SK-N-DZ (cell line): ENCODE measurements around the gene TCTN2. TPM values are rescaled to one million over a fixed set of nuclear protein-coding genes. Genes with fewer than 3 reads are reported as not detected.

Source experiments
- DNase-seq: peaks from one replicate; pipeline ENCODE4 v3.0.0-alpha.2; 2015; ENCODE audit warnings: low spot score
- polyA plus RNA-seq, 2 experiments: library from polyadenylated mRNA; depleted of rRNA; stranded (reverse); fragments of >200 nt; gene quantifications; 2 replicates each; pipeline ENCODE4 v1.2.3, GENCODE V29; 2014

Gene TCTN2
- polyA plus RNA-seq (2014; cell fraction: cytosol; rRNA removed), result 12.7 and 13.1 TPM in 2 replicates
- polyA plus RNA-seq (2014; cell fraction: nucleus; rRNA removed), result 9.9 and 10.6 TPM in 2 replicates

- DNase-seq, result peak; percentile 90
Measured at GRCh38 chr12:123670882-123671728, at the start of gene TCTN2. Gene TCTN2 (plus strand): TSS chr12:123671113. CDS start chr12:123671241, 128 bp downstream.

GRCh38 chr12:123621619-123622530, 49.0 kb upstream of the TCTN2 start:
- no peak for DNase-seq

GRCh38 chr12:123633379-123634141, 37.4 kb upstream of the TCTN2 start, which contains the start of the genes EIF2B1 and GTF2H3:
Gene EIF2B1 (minus strand): TSS chr12:123633686. CDS start chr12:123633557, 129 bp downstream.
Gene GTF2H3 (plus strand): TSS chr12:123633829. CDS start chr12:123633860, 31 bp downstream.
- peak; percentile 99 for DNase-seq

DNA sequence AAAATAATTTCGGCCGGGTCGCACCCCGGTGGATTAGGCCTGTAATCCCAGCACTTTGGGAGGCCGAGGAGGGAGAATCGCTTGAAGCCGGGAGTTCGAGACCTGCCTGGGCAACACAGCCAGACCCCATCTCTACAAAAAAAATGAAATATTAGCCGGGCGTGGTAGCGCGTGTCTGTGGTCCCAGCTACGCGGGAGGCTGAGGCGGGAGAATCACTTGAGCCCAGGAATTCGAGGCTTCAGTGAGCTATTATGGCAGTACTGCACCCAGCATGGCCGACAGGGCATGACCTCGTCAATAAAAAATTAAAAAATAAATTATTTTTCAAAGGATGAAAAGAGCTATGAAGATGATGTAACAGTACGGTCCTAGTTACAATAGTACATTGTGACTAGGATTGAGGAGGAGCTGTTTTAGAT, 36.8 kb upstream of the TCTN2 start:
- no peak for DNase-seq

DNA sequence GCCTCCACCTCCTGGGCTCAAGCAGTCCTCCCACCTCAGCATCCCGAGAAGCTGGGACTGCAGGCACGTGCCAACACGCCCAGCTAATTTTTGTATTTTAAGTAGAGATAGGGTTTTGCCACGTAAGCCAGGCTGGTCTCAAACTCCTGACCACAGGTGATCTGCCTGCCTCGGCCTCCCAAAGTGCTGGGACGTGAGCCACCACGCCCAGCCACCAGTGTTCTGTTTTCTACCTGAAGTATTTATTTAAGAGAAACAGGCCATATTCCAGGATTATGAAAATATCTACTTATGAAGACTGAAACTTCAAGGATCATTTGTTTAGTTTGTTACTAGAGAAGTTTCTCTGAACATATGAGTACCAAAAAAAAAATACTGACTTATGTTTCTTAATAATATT, 27.0 kb upstream of the TCTN2 start:
- DNase-seq, result no peak

DNA sequence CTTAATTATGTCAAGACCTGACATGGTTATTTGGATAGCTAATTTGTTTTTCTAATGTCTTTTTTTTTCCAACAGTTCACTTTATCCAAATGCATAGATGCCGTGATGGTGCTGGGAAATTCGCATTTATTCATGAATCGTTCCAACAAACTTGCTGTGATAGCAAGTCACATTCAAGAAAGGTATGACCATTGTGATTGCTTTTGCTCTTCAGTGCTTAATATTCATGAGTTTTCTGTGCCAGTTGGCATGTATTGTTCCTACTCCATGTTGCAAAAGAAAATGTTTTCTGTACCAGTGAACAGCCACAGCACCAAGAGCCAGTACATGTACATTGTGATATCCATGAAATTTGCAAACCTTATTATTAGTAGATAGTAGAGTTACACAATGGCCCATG, 25.5 kb upstream of the TCTN2 start:
- no peak for DNase-seq

- DNase-seq, result no peak
Measured at GRCh38 chr12:123645878-123646277, 25.0 kb upstream of the TCTN2 start.

DNA sequence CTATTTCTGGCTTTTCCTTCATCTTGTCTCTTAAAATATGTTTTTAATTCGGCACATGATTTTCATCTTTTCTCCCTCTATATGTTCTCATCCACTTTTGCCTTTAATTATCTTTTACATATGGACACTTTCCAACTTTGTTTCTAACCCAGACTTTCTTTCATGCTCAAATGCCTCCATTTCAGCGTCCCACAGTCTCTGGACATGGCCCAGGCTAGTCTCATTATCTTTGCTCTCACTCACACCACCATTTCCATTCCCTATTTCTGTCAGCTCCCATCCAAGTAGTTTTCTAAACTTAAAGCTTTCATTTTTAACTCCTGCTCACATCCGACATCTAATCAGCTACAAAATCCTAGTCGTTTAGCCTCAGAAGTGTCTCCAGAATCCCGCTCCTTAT, 22.5 kb upstream of the TCTN2 start:
- DNase-seq, result no peak

DNA sequence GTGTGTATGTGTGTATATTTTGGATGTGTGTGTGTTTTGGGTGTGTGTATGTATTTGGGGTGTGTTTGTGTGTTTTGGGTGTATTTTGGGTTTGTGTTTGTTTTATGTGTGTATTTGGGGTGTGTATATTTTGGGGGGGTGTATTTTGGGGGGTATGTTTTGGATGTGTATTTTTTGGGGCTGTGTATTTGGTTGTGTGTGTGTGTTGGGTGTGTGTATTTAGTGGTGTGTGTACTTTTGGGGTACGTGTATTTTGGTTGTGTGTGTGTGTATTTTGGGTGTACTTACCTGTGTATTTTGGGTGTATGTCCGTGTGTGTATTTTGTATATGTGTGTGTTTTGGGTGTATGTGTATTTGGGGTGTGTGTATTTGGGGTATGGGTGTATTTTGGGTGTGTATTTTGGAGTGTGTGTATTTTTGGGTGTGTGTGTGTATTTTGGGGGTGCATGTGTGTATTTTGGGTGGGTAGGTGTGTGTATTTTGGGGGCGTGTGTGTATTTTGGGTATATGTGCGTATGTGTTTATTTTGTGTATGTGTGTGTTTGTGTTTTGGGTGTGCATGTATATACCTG, 16.7 kb upstream of the TCTN2 start:
- DNase-seq, result no peak

DNA sequence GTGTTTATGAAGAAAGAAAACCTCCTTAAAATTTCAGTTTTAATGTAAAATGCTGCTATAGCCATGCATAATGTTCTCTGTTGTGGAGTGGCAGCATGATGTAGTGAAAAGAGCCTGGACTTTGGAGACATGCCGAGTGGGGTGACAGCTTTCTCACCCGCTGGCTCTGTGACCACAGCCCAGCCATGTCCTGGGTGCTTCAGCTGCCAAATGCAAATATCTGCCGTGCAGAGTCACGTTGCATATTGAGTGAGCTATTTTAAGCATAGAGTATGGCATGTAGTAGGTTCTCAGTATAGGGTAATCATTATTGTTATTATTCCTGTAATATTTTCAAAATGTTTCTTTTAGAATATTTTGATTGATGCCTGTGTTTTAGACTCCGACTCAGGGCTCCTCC, 15.5 kb upstream of the TCTN2 start:
- DNase-seq, result no peak

DNA sequence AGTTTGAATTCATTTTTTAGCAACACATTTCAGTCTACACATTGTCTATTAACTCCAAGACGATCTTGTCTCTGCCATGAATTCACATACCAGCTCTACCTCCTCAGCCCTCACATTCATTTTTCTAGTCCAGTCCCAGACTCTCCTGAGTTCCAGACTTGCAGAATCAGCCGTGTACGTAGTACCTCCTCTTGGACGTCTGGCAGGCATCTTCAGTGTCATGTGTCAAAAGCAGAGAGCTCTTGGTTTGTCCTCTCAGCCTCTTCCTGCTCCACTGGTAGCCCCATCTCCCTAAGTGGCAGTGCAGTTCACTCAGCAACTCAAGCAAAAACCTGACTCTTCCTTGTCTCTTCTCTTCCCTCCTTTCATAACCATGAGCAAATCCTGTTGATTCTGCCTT, 14.5 kb upstream of the TCTN2 start:
- no peak for DNase-seq

- DNase-seq, result no peak
Measured at GRCh38 chr12:123657211-123657610, 13.7 kb upstream of the TCTN2 start.

GRCh38 chr12:123659996-123660727, 10.8 kb upstream of the TCTN2 start:
- DNase-seq, result no peak

GRCh38 chr12:123667771-123668170, 3.1 kb upstream of the TCTN2 start:
- DNase-seq, result no peak

- no peak for DNase-seq
Measured at GRCh38 chr12:123671876-123672275, 963 bp downstream of the TCTN2 start.

- DNase-seq, result no peak
Measured at GRCh38 chr12:123675436-123675835, 4.5 kb downstream of the TCTN2 start.

GRCh38 chr12:123676616-123677320, 5.9 kb downstream of the TCTN2 start:
- DNase-seq, result no peak

DNA sequence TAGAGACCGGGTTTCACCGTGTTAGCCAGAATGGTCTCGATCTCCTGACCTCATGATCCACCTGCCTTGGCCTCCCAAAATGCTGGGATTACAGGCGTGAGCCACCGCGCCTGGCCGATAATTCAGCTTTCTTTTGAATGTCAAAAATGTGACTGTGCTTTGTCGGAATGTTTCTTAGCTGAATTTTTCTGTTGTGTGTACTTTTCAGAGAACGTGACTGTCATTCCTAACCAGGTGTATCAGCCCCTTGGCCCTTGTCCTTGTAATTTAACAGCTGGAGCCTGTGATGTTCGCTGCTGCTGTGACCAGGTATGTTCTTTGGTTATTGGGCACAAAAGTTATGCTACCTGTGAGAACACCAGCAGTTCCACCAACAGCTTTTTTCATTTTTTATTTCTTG, 8.1 kb downstream of the TCTN2 start:
- DNase-seq, result no peak

DNA sequence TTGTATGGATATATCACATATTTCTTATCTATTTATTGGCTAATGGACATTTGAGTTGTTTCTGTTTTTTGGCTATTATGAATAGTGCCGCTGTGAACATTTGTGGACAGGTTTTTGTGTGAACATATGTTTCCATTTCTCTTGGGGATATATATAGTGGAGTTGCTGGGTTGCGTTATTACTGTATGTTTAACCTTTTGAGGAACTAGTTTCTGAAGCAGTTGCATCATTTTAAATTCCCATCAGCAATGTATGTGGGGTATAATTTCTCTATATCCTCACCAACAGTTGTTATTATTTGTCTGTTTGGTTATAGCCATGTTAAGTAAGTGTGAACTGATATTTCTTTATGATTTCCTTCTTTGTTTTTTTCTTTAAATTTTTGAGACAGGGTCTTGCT, 10.7 kb downstream of the TCTN2 start:
- DNase-seq, result no peak

- no peak for DNase-seq
Measured at GRCh38 chr12:123683964-123684363, 13.1 kb downstream of the TCTN2 start.
